Prostate gland (tissue), 2 donors: Measurements from ENCODE around the gene P2RY12.

Experiments used
- POLR2A ChIP-seq: fragments of 450-650 bp; IDR thresholded peaks from one replicate; pipeline ENCODE4 v1.6.1; 2016; ENCODE audit warnings: antibody characterized with exemption, mild to moderate bottlenecking
- POLR2AphosphoS5 ChIP-seq: sonication (generic); formaldehyde crosslinking; IDR thresholded peaks from one replicate; pipeline ENCODE4 v1.6.1; 2017; ENCODE audit warnings: antibody characterized with exemption
- TF ChIP-seq, protein P1 (sequence below), 4 experiments: fragments of 200-600 bp in 2 of 4; fragments of 450-650 bp in 2 of 4; sonication (generic) in 2 of 4; IDR thresholded peaks; 1 replicate in 3 of 4; 2 replicates in 1 of 4; pipeline ENCODE4 v1.5.1; 2016 to 2019; ENCODE audit warnings: antibody characterized with exemption in 4 of 4, mild to moderate bottlenecking in 2 of 4, moderate library complexity in 2 of 4

- TF ChIP-seq, protein P1, sequence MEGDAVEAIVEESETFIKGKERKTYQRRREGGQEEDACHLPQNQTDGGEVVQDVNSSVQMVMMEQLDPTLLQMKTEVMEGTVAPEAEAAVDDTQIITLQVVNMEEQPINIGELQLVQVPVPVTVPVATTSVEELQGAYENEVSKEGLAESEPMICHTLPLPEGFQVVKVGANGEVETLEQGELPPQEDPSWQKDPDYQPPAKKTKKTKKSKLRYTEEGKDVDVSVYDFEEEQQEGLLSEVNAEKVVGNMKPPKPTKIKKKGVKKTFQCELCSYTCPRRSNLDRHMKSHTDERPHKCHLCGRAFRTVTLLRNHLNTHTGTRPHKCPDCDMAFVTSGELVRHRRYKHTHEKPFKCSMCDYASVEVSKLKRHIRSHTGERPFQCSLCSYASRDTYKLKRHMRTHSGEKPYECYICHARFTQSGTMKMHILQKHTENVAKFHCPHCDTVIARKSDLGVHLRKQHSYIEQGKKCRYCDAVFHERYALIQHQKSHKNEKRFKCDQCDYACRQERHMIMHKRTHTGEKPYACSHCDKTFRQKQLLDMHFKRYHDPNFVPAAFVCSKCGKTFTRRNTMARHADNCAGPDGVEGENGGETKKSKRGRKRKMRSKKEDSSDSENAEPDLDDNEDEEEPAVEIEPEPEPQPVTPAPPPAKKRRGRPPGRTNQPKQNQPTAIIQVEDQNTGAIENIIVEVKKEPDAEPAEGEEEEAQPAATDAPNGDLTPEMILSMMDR (IDR thresholded peaks at IDR 0.05) = no peak
- TF ChIP-seq POLR2AphosphoS5 (no peak), POLR2A (no peak)
Observed at GRCh38 chr3:151330899-151331298, 53.7 kb downstream of the P2RY12 start.
